H1 (cell line): ENCODE results near the gene JPT1. TPM values are rescaled to one million over a fixed set of nuclear protein-coding genes. Genes with fewer than 3 reads are reported as not detected.

ENCODE experiments used
- CBX5 ChIP-seq: fragments of 300-800, 300-1000 bp; sonication (generic); IDR thresholded peaks from 2 replicates; pipeline ENCODE4 v1.7.1; 2016; ENCODE audit warnings: antibody characterized with exemption, low read length, low read depth
- POLR2A ChIP-seq, 2 experiments: IDR thresholded peaks; 1 replicate in 1 of 2; 2 replicates in 1 of 2; pipeline ENCODE4 v1.6.1; 2011; ENCODE audit warnings: low read depth in 2 of 2, low read length in 2 of 2, mild to moderate bottlenecking in 2 of 2; ENCODE audit errors: control extremely low read depth in 1 of 2
- polyA plus RNA-seq, 7 experiments: library from polyadenylated mRNA; depleted of rRNA in 3 of 7; stranded (reverse) in 5 of 7; unstranded in 2 of 7; fragments of >200 nt in 5 of 7; fragments of 200-250 nt in 2 of 7; gene quantifications; 1 replicate in 5 of 7; 2 replicates in 1 of 7; 4 replicates in 1 of 7; pipeline versions ENCODE4 v1.2.1 to v1.2.3, GENCODE V29; 2011 to 2013; ENCODE audit warnings: missing spikeins in 2 of 7, mixed read lengths in 2 of 7
- total RNA-seq: library from RNA; stranded (reverse); fragmentation: NEBNext Ultra II Directional; extraction: Animal tissue kit (Norgen Biotek cat#: 25700); gene quantifications from 2 replicates; pipeline ENCODE4 v1.2.1, GENCODE V29; 2021

Gene JPT1
- total and polyA plus RNA-seq, 2 of the 8 experiments (the other 6 are each of a cell fraction or from before 2014, with no cell fraction given): 154 to 369 TPM

GRCh38 chr17:75147878-75148546 is 6.3 kb downstream of the JPT1 start (continued):
- TF ChIP-seq CBX5 (no peak), POLR2A (IDR thresholded peaks at IDR 0.05; ENCODE audit: control extremely low read depth in 1 of 2, low read depth in 2 of 2, low read length in 2 of 2) (no peak)
